Aorta (tissue), 5 donors: ENCODE measurements around the gene COL4A2. TPM values are rescaled to one million over a fixed set of nuclear protein-coding genes. Genes with fewer than 3 reads are reported as not detected.

Experiments
- ATAC-seq: fragments of 200-7000 bp; cut with Tn5 transposase; one replicate; pipeline ENCODE4 v1.9.1; 2022; ENCODE audit warnings: moderate library complexity; ENCODE audit not compliant: low FRiP score
- DNase-seq, 2 donors: peaks; one replicate each; pipeline ENCODE4 v3.0.0-alpha.2; 2020
- H3K27ac ChIP-seq, 2 donors: one replicate each; pipeline ENCODE4 v1.5.1; 2013; ENCODE audit warnings: low read length in 2 of 2, mild to moderate bottlenecking in 2 of 2, moderate library complexity in 2 of 2, control low read depth in 1 of 2, inconsistent platforms in 1 of 2, low read depth in 1 of 2
- H3K27me3 ChIP-seq, 2 donors: one replicate each; pipeline ENCODE4 v1.6.1; 2013; ENCODE audit warnings: control low read depth in 1 of 2, low read length in 1 of 2, mild to moderate bottlenecking in 1 of 2, moderate library complexity in 1 of 2; ENCODE audit not compliant: insufficient read depth in 2 of 2, control insufficient read depth in 1 of 2
- H3K36me3 ChIP-seq, 2 donors: one replicate each; pipeline ENCODE4 v1.6.1; 2013; ENCODE audit warnings: control low read depth in 1 of 2, low read length in 1 of 2, mild to moderate bottlenecking in 1 of 2; ENCODE audit not compliant: insufficient read depth in 2 of 2, control insufficient read depth in 1 of 2
- H3K4me1 ChIP-seq, 2 donors: one replicate each; pipeline ENCODE4 v1.6.1; 2013; ENCODE audit warnings: low read length in 2 of 2, control low read depth in 1 of 2, mild to moderate bottlenecking in 1 of 2, moderate library complexity in 1 of 2; ENCODE audit not compliant: insufficient read depth in 2 of 2, control insufficient read depth in 1 of 2
- H3K4me3 ChIP-seq, 2 donors: one replicate each; pipeline ENCODE4 v1.5.1; 2013; ENCODE audit warnings: low read length in 2 of 2, control low read depth in 1 of 2, mild to moderate bottlenecking in 1 of 2
- H3K9me3 ChIP-seq: one replicate; pipeline ENCODE4 v1.6.1; 2013; ENCODE audit warnings: mild to moderate bottlenecking, low read length; ENCODE audit not compliant: control insufficient read depth
- WGBS, 2 donors: extraction: QIAGEN DNeasy Blood & Tissue Kit; methylation state at CpG; one replicate each; pipeline ENCODE4 v1.1.7; 2013; 5-methylcytosine and 5-hydroxymethylcytosine counted together
- intact Hi-C, 2 donors: fragments of 100-400 bp; cut with DNase I; formaldehyde crosslinking; loops; one replicate each; pipeline versions ENCODE4 v1.14.2 to v1.15.0; 2022
- polyA plus RNA-seq, 2 donors: library from polyadenylated mRNA; stranded (reverse); fragments of 200-250 nt; gene quantifications; one replicate each; pipeline ENCODE4 v1.2.3, GENCODE V29; 2013
- total RNA-seq, 2 donors: library from RNA; stranded (reverse); fragmentation: NEBNext Ultra II Directional; extraction: Animal tissue kit (Norgen Biotek cat#: 25700); gene quantifications; one replicate each; pipeline ENCODE4 v1.2.1, GENCODE V29; 2021
- donor health status: healthy with polysubstance abuse.
- donor health status: Bipolar disorder and iron deficiency.
- donor health status: DM: no; HTN: no; CAD: no.
- donor health status: DM: no; HTN: no; CAD: no.
- donor health status: DM: yes; HTN: yes; CAD: no.

The COL4A2 gene
- total and polyA plus RNA-seq, 4 donors, result 117 to 1,110 (median 681) TPM

GRCh38 chr13:110430391-110431336 is 123.6 kb downstream of the COL4A2 start:
- H3K4me3 ChIP-seq, result no peak overlapping the region
- H3K27ac ChIP-seq, result peak overlapping the region in 1 of 2 donors; percentile 26
- 87 to 91% methylated on average over 13 of the region's 13 CpGs for WGBS, 2 donors
- ATAC-seq (no peak), DNase-seq (no peak)
- H3K4me1 ChIP-seq, result no peaks in the 10 kb centered on the region
- intact Hi-C loops, result no loop called here
- no peaks in the 10 kb centered on the region for H3K27me3 ChIP-seq
- H3K9me3 ChIP-seq, result no peaks in the 10 kb centered on the region
- H3K36me3 ChIP-seq, result peaks cover 3 to 13% of the 10 kb centered on the region in 2 donors

GRCh38 chr13:110431425-110432294 is 124.6 kb downstream of the COL4A2 start:
- WGBS, 2 donors, result 60% methylated on average over 13 of the region's 13 CpGs

GRCh38 chr13:110432522-110432921 is 125.4 kb downstream of the COL4A2 start:
- H3K36me3 ChIP-seq, result peaks cover 3 to 14% of the 10 kb centered on the region in 2 donors
- WGBS, 2 donors, result 30% methylated on average over 3 of the region's 3 CpGs
- H3K4me3 ChIP-seq, result no peak overlapping the region
- H3K27me3 ChIP-seq, result no peaks in the 10 kb centered on the region
- intact Hi-C loops, result no loop called here
- H3K9me3 ChIP-seq, result no peaks in the 10 kb centered on the region
- no peaks in the 10 kb centered on the region for H3K4me1 ChIP-seq
- DNase-seq (no peak), ATAC-seq (peak; percentile 3)
- H3K27ac ChIP-seq, result no peak overlapping the region

More at GRCh38 chr13:110431425-110432294, 124.6 kb downstream of the COL4A2 start:
- no peaks in the 10 kb centered on the region for H3K9me3 ChIP-seq
- H3K27me3 ChIP-seq, result no peaks in the 10 kb centered on the region
- H3K4me1 ChIP-seq, result no peaks in the 10 kb centered on the region
- DNase-seq, result no peak
- peaks cover 3 to 13% of the 10 kb centered on the region in 2 donors for H3K36me3 ChIP-seq
- intact Hi-C loops, result no loop called here
- H3K4me3 ChIP-seq, result no peak overlapping the region
- peak overlapping the region in 1 of 2 donors; percentile 81 for H3K27ac ChIP-seq
- no peak for ATAC-seq

GRCh38 chr13:110433014-110433413 is 125.9 kb downstream of the COL4A2 start:
- WGBS, 2 donors, result 3 to 8% methylated on average over 14 of the region's 14 CpGs
- DNase-seq (peak; percentile 91 to 93), ATAC-seq (peak; percentile 89)
- Histone ChIP-seq H3K9me3 (no peaks in the 10 kb centered on the region), H3K4me3 (no peak overlapping the region), H3K27ac (peak overlapping the region in 1 of 2 donors; percentile 80), H3K36me3 (peaks cover 3 to 14% of the 10 kb centered on the region in 2 donors), H3K4me1 (no peaks in the 10 kb centered on the region), H3K27me3 (no peaks in the 10 kb centered on the region)
- intact Hi-C loops, result no loop called here

- no peak overlapping the region for H3K4me3 ChIP-seq
- DNase-seq (no peak), ATAC-seq (no peak)
- 88 to 90% methylated on average over 9 of the region's 9 CpGs for WGBS, 2 donors
- peaks cover 3 to 14% of the 10 kb centered on the region in 2 donors for H3K36me3 ChIP-seq
- no peaks in the 10 kb centered on the region for H3K27me3 ChIP-seq
- peak overlapping the region in 1 of 2 donors; percentile 16 for H3K27ac ChIP-seq
- H3K9me3 ChIP-seq, result no peaks in the 10 kb centered on the region
- intact Hi-C loops, result no loop called here
- no peaks in the 10 kb centered on the region for H3K4me1 ChIP-seq
Measured at GRCh38 chr13:110434629-110435028, 127.5 kb downstream of the COL4A2 start.

GRCh38 chr13:110435331-110435730 is 128.2 kb downstream of the COL4A2 start:
- WGBS, 2 donors, result 92 to 93% methylated on average over 5 of the region's 5 CpGs

GRCh38 chr13:110436276-110436675 is 129.2 kb downstream of the COL4A2 start:
- peak overlapping the region in 1 of 2 donors; percentile 28 for H3K27ac ChIP-seq
- DNase-seq, result no peak
- H3K9me3 ChIP-seq, result no peaks in the 10 kb centered on the region
- H3K4me3 ChIP-seq, result no peak overlapping the region
- 43 to 44% methylated on average over 9 of the region's 9 CpGs for WGBS, 2 donors
- no peak for ATAC-seq
- H3K36me3 ChIP-seq, result peaks cover 3 to 11% of the 10 kb centered on the region in 2 donors
- intact Hi-C loops, result no loop called here
- H3K27me3 ChIP-seq, result no peaks in the 10 kb centered on the region
- H3K4me1 ChIP-seq, result no peaks in the 10 kb centered on the region

More at GRCh38 chr13:110435331-110435730, 128.2 kb downstream of the COL4A2 start:
- no peak for DNase-seq
- Histone ChIP-seq H3K4me1 (no peaks in the 10 kb centered on the region), H3K27ac (no peak overlapping the region), H3K9me3 (no peaks in the 10 kb centered on the region), H3K4me3 (no peak overlapping the region), H3K36me3 (peaks cover 3 to 14% of the 10 kb centered on the region in 2 donors), H3K27me3 (no peaks in the 10 kb centered on the region)
- intact Hi-C loops, result no loop called here
- ATAC-seq, result no peak

- no peak for ATAC-seq
Measured at GRCh38 chr13:110436786-110437370, 129.8 kb downstream of the COL4A2 start.

More at GRCh38 chr13:110436786-110437370, 129.8 kb downstream of the COL4A2 start:
- DNase-seq, result no peak
- Histone ChIP-seq H3K27me3 (no peaks in the 10 kb centered on the region), H3K9me3 (no peaks in the 10 kb centered on the region), H3K4me3 (no peak overlapping the region), H3K27ac (peak overlapping the region in 1 of 2 donors; percentile 2), H3K36me3 (peaks cover 3 to 10% of the 10 kb centered on the region in 2 donors), H3K4me1 (no peaks in the 10 kb centered on the region)
- 46 to 70% methylated on average over 16 of the region's 16 CpGs for WGBS, 2 donors
- intact Hi-C loops, result no loop called here
